HepG2 (cell line): ENCODE data around the gene TWNK. TPM values are rescaled to one million over a fixed set of nuclear protein-coding genes. Genes with fewer than 3 reads are reported as not detected.

Experiments used
- HDAC6 ChIP-seq: fragments of 200-600 bp; sonication (generic); IDR thresholded peaks from 2 replicates; pipeline ENCODE4 v1.7.0; 2017; ENCODE audit warnings: mild to moderate bottlenecking, antibody characterized with exemption, low read length, low read depth
- HNRNPH1 ChIP-seq: fragments of 200-400 bp; formaldehyde crosslinking; optimal IDR thresholded peaks from 2 replicates; pipeline ENCODE3; 2017; ENCODE audit warnings: mild to moderate bottlenecking, low read depth, low read length
- ISL2 ChIP-seq: sonication (generic); formaldehyde crosslinking; IDR thresholded peaks from 2 replicates; pipeline ENCODE4 v1.5.0; 2020; ENCODE audit warnings: missing genetic modification reagents
- JDP2 ChIP-seq: sonication (generic); formaldehyde crosslinking; IDR thresholded peaks from 2 replicates; pipeline ENCODE4 v1.8.1; 2022; ENCODE audit warnings: missing genetic modification reagents, borderline replicate concordance
- KLF6 ChIP-seq: IDR thresholded peaks from 2 replicates; pipeline ENCODE4 v1.8.0; 2016; ENCODE audit warnings: missing biosample characterization, missing genetic modification reagents
- NKX3-1 ChIP-seq: sonication (generic); formaldehyde crosslinking; IDR thresholded peaks from 2 replicates; pipeline ENCODE4 v1.5.0; 2020; ENCODE audit warnings: missing genetic modification reagents
- PBX3 ChIP-seq: sonication (generic); formaldehyde crosslinking; IDR thresholded peaks from 2 replicates; pipeline ENCODE4 v1.8.1; 2023; ENCODE audit warnings: missing genetic modification reagents, inconsistent platforms, borderline replicate concordance
- PCBP1 ChIP-seq: fragments of 200-400 bp; formaldehyde crosslinking; IDR thresholded peaks from 2 replicates; pipeline ENCODE4 v1.6.1; 2017; ENCODE audit warnings: mild to moderate bottlenecking, low read depth, low read length, borderline replicate concordance
- RELA ChIP-seq: sonication (generic); formaldehyde crosslinking; IDR thresholded peaks from 2 replicates; pipeline ENCODE4 v1.4.0; 2020; ENCODE audit warnings: missing genetic modification reagents
- REPIN1 ChIP-seq: sonication (generic); formaldehyde crosslinking; IDR thresholded peaks from 2 replicates; pipeline ENCODE4 v1.8.0; 2022; ENCODE audit warnings: missing genetic modification reagents, low read depth, mild to moderate bottlenecking, borderline replicate concordance
- SNRNP70 ChIP-seq: fragments of 200-400 bp; formaldehyde crosslinking; IDR thresholded peaks from 2 replicates; pipeline ENCODE4 v1.6.1; 2017; ENCODE audit warnings: mild to moderate bottlenecking, low read depth, low read length, moderate library complexity
- TAF15 ChIP-seq: fragments of 200-400 bp; formaldehyde crosslinking; IDR thresholded peaks from one replicate; pipeline ENCODE4 v1.6.1; 2018; ENCODE audit warnings: mild to moderate bottlenecking, low read depth, low read length; ENCODE audit not compliant: poor library complexity, severe bottlenecking
- TARDBP ChIP-seq: sonication (generic); formaldehyde crosslinking; IDR thresholded peaks from 2 replicates; pipeline ENCODE4 v1.8.0; 2022; ENCODE audit warnings: mild to moderate bottlenecking, missing genetic modification reagents
- TBP ChIP-seq: sonication (generic); formaldehyde crosslinking; IDR thresholded peaks from 2 replicates; pipeline ENCODE4 v1.5.0; 2020; ENCODE audit warnings: missing genetic modification reagents
- TFAP4 ChIP-seq: sonication (generic); IDR thresholded peaks from 2 replicates; pipeline ENCODE4 v1.6.1; 2016; ENCODE audit warnings: low read depth, borderline replicate concordance
- ZNF10 ChIP-seq: sonication (generic); formaldehyde crosslinking; IDR thresholded peaks from 2 replicates; pipeline ENCODE4 v1.4.0; 2020; ENCODE audit warnings: mild to moderate bottlenecking, low read depth, missing genetic modification reagents, borderline replicate concordance
- ZNF138 ChIP-seq: sonication (generic); formaldehyde crosslinking; IDR thresholded peaks from 2 replicates; pipeline ENCODE4 v1.5.0; 2020; ENCODE audit warnings: mild to moderate bottlenecking, low read depth, missing genetic modification reagents
- ZNF234 ChIP-seq: sonication (generic); formaldehyde crosslinking; conservative IDR thresholded peaks from 2 replicates; pipeline ENCODE4 v1.5.1; 2020; ENCODE audit warnings: mild to moderate bottlenecking, missing genetic modification reagents
- ZNF296 ChIP-seq: sonication (generic); formaldehyde crosslinking; conservative IDR thresholded peaks from 2 replicates; pipeline ENCODE4 v1.5.0; 2020; ENCODE audit warnings: mild to moderate bottlenecking, missing genetic modification reagents
- ZNF557 ChIP-seq: sonication (generic); formaldehyde crosslinking; IDR thresholded peaks from 2 replicates; pipeline ENCODE4 v1.4.0; 2020; ENCODE audit warnings: missing genetic modification reagents
- ZSCAN21 ChIP-seq: sonication (generic); formaldehyde crosslinking; IDR thresholded peaks from 2 replicates; pipeline ENCODE4 v1.8.0; 2022; ENCODE audit warnings: mild to moderate bottlenecking, missing genetic modification reagents, moderate library complexity, borderline replicate concordance
- ZSCAN30 ChIP-seq: sonication (generic); formaldehyde crosslinking; IDR thresholded peaks from 2 replicates; pipeline ENCODE4 v1.5.0; 2020; ENCODE audit warnings: mild to moderate bottlenecking, missing genetic modification reagents
- polyA plus RNA-seq, 8 experiments: library from polyadenylated mRNA; depleted of rRNA in 3 of 8; stranded (reverse) in 7 of 8; unstranded in 1 of 8; fragments of >200 nt; fragmentation: Illumina TruSeq in 4 of 8; extraction: Trizol in 4 of 8; gene quantifications; 2 replicates each; pipeline versions ENCODE4 v1.2.1 to v1.2.3, GENCODE V29; 2011 to 2016; ENCODE audit warnings: low read depth in 4 of 8, missing spikeins in 1 of 8, mixed read lengths in 1 of 8; ENCODE audit not compliant: insufficient read depth in 1 of 8
- total RNA-seq, 5 experiments: library from RNA; depleted of rRNA; stranded (reverse); fragments of >200 nt; fragmentation: Illumina TruSeq; extraction: Trizol; gene quantifications; 2 replicates each; pipeline ENCODE4 v1.2.3, GENCODE V29; 2016; ENCODE audit warnings: low read depth in 1 of 5
- TF ChIP-seq, protein P1 (sequence below): IDR thresholded peaks from 2 replicates; pipeline ENCODE4 v1.6.1; 2018; ENCODE audit warnings: missing genetic modification reagents
- TF ChIP-seq, protein P2 (sequence below): sonication (generic); formaldehyde crosslinking; conservative IDR thresholded peaks from 2 replicates; pipeline ENCODE4 v1.8.1; 2023; ENCODE audit warnings: missing genetic modification reagents
- TF ChIP-seq, protein P3 (sequence below): sonication (generic); formaldehyde crosslinking; IDR thresholded peaks from 2 replicates; pipeline ENCODE4 v1.4.0; 2020; ENCODE audit warnings: low read depth, mild to moderate bottlenecking, missing genetic modification reagents

TWNK gene
- total and polyA plus RNA-seq, 2 of the 13 experiments (the other 11 are each of a cell fraction or from before 2014, with no cell fraction given), result 10.7 to 16.5 TPM

DNA sequence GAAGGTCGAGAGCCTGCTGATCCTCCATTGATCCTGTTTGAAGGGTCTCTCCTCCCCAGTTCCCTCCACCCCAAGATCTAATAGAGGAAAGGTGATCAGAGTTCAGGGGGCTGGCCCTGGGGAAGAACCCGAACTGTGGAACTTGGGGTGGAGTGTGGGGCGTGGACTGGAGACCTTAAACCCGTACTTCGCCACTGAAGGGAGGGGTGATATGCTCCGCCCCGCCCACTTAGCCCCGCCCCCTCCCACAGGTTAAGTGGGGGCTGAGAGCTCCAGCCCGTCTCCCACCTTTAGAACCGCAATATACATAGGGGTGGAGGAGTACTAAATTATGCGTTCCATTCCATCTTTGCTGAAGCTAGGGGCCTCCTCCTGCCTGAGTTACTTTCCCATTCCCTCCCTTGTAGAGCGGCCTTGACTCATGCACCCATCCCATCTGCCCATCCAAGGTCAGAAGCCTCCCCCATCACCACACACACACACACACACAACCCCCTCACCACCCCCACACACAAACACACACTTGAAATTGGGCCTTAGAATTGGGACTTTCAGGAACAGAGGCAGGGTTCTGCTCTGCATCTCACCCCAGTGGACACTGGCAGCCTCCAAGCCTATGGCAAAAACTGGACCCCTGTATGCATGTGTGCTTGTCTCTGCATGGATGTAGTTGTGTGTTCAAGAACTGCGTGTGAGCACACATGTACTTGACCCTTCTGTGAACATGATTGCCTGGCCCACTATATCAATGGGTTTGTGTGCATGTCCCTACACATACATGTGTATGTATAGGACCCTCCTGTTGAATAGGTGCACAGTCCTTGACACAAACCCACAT is 17.0 kb upstream of the TWNK start (continued):
- no peak for TF ChIP-seq PBX3
- TF ChIP-seq NKX3-1, result no peak
- TF ChIP-seq, protein P1, sequence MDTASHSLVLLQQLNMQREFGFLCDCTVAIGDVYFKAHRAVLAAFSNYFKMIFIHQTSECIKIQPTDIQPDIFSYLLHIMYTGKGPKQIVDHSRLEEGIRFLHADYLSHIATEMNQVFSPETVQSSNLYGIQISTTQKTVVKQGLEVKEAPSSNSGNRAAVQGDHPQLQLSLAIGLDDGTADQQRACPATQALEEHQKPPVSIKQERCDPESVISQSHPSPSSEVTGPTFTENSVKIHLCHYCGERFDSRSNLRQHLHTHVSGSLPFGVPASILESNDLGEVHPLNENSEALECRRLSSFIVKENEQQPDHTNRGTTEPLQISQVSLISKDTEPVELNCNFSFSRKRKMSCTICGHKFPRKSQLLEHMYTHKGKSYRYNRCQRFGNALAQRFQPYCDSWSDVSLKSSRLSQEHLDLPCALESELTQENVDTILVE (CRISPR knock-in tag), result no peak
- TF ChIP-seq SNRNP70, result no peak
- TF ChIP-seq HDAC6, result no peak
- TF ChIP-seq ZSCAN21 (CRISPR knock-in tag), result no peak
- no peak; the same call in 1 of the 2 replicates for TF ChIP-seq REPIN1 (CRISPR knock-in tag)
- no peak for TF ChIP-seq ZNF234 (CRISPR knock-in tag)
- no peak for TF ChIP-seq HNRNPH1
- peak; percentile 59; the same call in 1 of the 2 replicates for TF ChIP-seq TARDBP (CRISPR knock-in tag)
- no peak for TF ChIP-seq ZNF10 (CRISPR knock-in tag)
- TF ChIP-seq KLF6 (CRISPR knock-in tag), result no peak
- TF ChIP-seq TAF15, result no peak
- TF ChIP-seq ZNF296, result no peak
- TF ChIP-seq ISL2 (CRISPR knock-in tag), result peak; percentile 32; the same call in 1 of the 2 replicates
- TF ChIP-seq, protein P2, sequence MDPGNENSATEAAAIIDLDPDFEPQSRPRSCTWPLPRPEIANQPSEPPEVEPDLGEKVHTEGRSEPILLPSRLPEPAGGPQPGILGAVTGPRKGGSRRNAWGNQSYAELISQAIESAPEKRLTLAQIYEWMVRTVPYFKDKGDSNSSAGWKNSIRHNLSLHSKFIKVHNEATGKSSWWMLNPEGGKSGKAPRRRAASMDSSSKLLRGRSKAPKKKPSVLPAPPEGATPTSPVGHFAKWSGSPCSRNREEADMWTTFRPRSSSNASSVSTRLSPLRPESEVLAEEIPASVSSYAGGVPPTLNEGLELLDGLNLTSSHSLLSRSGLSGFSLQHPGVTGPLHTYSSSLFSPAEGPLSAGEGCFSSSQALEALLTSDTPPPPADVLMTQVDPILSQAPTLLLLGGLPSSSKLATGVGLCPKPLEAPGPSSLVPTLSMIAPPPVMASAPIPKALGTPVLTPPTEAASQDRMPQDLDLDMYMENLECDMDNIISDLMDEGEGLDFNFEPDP (CRISPR knock-in tag), result no peak
- TF ChIP-seq ZSCAN30 (CRISPR knock-in tag), result no peak
- no peak for TF ChIP-seq TBP (CRISPR knock-in tag)
- TF ChIP-seq JDP2 (CRISPR knock-in tag), result no peak
- TF ChIP-seq, protein P3, sequence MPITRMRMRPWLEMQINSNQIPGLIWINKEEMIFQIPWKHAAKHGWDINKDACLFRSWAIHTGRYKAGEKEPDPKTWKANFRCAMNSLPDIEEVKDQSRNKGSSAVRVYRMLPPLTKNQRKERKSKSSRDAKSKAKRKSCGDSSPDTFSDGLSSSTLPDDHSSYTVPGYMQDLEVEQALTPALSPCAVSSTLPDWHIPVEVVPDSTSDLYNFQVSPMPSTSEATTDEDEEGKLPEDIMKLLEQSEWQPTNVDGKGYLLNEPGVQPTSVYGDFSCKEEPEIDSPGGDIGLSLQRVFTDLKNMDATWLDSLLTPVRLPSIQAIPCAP (CRISPR knock-in tag), result no peak
- peak; percentile 13; the same call in 1 of the 2 replicates for TF ChIP-seq TFAP4
- no peak for TF ChIP-seq ZNF138
- TF ChIP-seq PCBP1, result no peak
- no peak for TF ChIP-seq RELA (CRISPR knock-in tag)
- TF ChIP-seq ZNF557 (CRISPR knock-in tag), result no peak
